ENCODE data around the gene CORO6. TPM values are rescaled to one million over a fixed set of nuclear protein-coding genes. Genes with fewer than 3 reads are reported as not detected.

The CORO6 gene
- total RNA-seq, 3 donors from 2014 or later = 9.8 to 12.3 (median 11.8) TPM

DNA sequence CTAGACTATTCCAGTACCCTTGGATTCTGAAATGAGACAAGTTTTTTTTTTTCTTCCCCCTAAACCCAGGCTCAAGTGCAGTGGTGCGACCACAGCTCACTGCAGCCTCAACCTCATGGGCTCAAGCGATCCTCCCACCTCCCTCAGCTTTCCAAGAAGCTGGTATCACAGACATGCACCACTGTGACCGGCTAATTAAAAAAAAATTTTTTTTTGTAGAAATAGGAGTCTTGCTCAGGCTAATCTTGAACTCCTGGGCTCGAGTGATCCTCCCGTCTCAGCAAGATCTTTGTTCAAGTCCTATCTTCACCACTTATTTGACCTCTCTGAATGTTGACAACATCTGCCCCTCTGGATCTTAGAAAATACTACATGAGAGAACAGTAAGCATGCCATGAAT, 26.6 kb upstream of the CORO6 start:
- no peak for DNase-seq
- Mint-ChIP-seq H3K4me3 (no peak overlapping the region), H3K27me3 (ENCODE audit: low read depth) (no peaks in the 10 kb centered on the region), H3K9me3 (no peaks in the 10 kb centered on the region), H3K36me3 (ENCODE audit: insufficient read depth) (peaks cover 27% of the 10 kb centered on the region), H3K4me1 (ENCODE audit: low read depth) (peaks cover 7% of the 10 kb centered on the region)
- no peak for ATAC-seq

DNA sequence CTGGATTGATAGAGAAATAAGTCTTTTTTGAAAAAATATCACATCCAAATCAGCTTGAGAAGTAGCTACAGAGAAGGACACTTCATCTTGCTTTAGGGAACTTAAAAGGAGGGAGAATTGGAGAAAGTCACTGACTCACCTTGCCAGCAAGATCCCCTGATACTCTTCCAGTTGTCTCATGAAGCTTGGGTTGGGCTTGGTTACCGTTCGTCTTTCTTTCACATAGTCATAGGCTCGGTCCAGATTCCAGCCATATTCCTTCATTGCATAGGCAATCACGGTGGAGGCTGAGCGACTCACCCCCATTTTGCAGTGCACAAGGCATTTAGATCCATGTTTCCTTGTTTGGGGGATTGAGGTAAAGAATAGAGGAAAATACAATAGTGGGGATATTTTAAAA, 25.3 kb upstream of the CORO6 start:
- Mint-ChIP-seq H3K36me3 (ENCODE audit: insufficient read depth) (peaks cover 27% of the 10 kb centered on the region), H3K27me3 (ENCODE audit: low read depth) (no peaks in the 10 kb centered on the region), H3K4me3 (no peak overlapping the region), H3K9me3 (no peaks in the 10 kb centered on the region), H3K4me1 (ENCODE audit: low read depth) (peaks cover 7% of the 10 kb centered on the region)
- DNase-seq (no peak), ATAC-seq (no peak)

DNA sequence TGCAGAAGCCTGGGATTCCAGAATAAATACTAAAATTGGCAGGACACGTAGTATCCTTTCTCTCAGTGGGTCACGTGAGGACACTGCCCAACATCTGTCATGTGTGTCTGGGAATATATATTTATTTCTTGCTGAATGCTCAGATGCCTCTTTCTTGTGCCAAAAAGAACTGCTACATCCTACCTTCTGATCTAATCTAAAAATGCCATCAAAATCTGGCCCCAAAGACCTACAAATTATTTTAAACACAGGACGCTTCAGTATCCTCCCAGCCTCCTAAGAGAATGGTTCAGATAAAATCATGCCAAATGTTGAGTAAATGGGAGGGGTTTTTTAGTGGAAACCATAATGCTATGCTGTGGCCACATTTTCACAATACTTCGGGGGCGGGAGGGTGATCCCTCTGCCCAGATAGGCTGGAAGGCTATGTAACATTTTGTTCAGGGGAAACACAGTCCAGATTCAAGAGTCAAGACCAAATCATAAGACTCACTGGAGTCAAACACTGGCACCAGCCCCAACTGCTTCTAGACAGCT, 22.9 kb upstream of the CORO6 start:
- H3K4me3 Mint-ChIP-seq = no peak overlapping the region
- ATAC-seq (no peak), DNase-seq (no peak)
- no peaks in the 10 kb centered on the region for H3K27me3 Mint-ChIP-seq (ENCODE audit: low read depth)
- no peaks in the 10 kb centered on the region for H3K9me3 Mint-ChIP-seq
- peaks cover 13% of the 10 kb centered on the region for H3K4me1 Mint-ChIP-seq (ENCODE audit: low read depth)
- H3K36me3 Mint-ChIP-seq (ENCODE audit: insufficient read depth) = peaks cover 27% of the 10 kb centered on the region

DNA sequence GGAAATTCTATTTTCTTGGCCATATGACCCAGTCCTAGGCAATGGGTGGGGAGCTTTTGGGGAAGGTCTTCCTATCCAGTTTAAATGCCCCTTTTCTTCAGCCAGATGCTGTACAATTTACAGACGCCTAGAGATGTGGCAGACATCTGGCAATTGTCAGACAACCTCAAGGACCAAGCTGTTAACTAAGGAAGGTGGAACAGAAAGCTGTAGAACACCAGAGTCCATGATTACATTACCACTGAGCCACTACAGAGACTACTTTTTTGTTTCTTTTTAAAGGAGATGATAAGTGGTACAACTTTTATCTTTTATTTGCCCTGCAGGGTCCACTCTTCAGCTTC, 21.1 kb upstream of the CORO6 start:
- DNase-seq = no peak
- no peaks in the 10 kb centered on the region for H3K9me3 Mint-ChIP-seq
- H3K27me3 Mint-ChIP-seq (ENCODE audit: low read depth) = no peaks in the 10 kb centered on the region
- H3K36me3 Mint-ChIP-seq (ENCODE audit: insufficient read depth) = peaks cover 17% of the 10 kb centered on the region
- no peak overlapping the region for H3K4me3 Mint-ChIP-seq
- H3K4me1 Mint-ChIP-seq (ENCODE audit: low read depth) = peaks cover 26% of the 10 kb centered on the region
- no peak for ATAC-seq

DNA sequence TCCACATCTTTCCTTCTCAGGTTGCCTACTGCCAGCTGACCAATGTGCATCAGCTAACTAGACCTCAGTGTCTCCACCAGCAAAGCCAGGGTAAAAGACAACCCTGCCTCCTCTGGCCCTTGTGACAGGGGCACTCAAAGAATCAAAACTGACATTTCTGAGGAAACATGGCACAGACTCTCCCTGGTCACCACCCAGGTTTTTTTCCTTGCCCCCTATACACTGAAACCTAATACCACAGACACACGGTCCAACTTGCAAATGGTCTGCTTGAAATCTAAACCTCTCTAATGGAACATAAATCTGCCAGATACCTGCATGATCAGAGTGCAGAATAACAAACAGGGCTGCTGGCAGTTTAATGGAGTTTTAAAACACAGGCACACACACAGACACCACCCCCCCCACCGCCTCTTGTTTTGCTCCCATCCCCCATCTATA, 19.5 kb upstream of the CORO6 start:
- Mint-ChIP-seq H3K4me3 (no peak overlapping the region), H3K27me3 (ENCODE audit: low read depth) (no peaks in the 10 kb centered on the region), H3K9me3 (no peaks in the 10 kb centered on the region), H3K36me3 (ENCODE audit: insufficient read depth) (peaks cover 9% of the 10 kb centered on the region), H3K4me1 (ENCODE audit: low read depth) (peaks cover 26% of the 10 kb centered on the region)
- ATAC-seq (no peak), DNase-seq (no peak)

DNA sequence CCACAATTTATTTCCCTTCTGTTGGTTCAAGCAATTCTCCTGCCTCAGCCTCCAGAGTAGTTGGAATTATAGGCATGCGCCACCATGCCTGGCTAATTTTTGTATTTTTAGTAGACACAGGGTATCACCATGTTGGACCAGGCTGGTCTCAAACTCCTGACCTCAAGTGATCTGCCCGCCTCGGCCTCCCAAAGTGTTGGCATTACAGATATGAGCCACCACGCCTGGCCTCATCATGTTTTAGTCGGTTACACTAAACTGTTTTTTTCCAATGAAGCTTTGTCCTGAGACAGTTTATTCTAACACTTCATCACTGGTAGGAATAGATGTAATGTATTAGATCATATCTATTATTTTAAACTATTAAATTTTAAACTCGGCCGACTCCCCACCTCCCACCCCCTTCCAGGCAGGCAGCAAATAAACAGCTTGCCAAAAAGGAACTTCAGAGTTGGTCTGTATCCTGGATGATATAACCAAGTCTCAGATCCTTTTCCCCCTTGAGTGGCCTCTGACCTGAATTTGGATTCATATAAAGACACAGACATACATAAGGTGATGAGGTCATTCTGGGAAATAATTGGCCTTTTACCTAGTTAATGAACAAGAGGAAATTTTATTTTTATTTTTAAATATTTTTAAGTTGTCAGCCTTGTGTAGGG, 18.4 kb upstream of the CORO6 start:
- no peaks in the 10 kb centered on the region for H3K9me3 Mint-ChIP-seq
- peaks cover 26% of the 10 kb centered on the region for H3K4me1 Mint-ChIP-seq (ENCODE audit: low read depth)
- H3K4me3 Mint-ChIP-seq = no peak overlapping the region
- ATAC-seq = no peak
- DNase-seq = no peak
- no peaks in the 10 kb centered on the region for H3K27me3 Mint-ChIP-seq (ENCODE audit: low read depth)
- peaks cover 13% of the 10 kb centered on the region for H3K36me3 Mint-ChIP-seq (ENCODE audit: insufficient read depth)

DNA sequence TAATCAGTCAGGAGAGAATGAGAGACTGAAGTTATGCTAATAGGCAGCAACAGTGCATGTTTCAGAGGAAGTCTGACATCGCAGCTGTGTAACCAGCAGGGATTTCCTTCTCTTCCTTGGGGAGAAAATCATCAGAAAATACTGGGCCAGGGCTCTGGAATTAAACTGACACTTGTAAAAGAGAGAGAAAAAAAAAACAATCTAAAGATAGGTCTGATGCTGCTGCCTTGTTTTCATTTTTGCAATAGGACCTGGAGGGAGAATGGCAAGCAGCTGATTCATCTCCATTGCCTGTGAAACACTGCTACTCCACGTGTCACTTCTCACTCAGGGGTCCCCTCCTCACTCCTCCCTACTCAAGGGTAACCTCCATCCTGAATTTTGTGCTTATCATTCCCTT, 17.7 kb upstream of the CORO6 start:
- Mint-ChIP-seq H3K36me3 (ENCODE audit: insufficient read depth) (peaks cover 16% of the 10 kb centered on the region), H3K9me3 (no peaks in the 10 kb centered on the region), H3K4me3 (no peak overlapping the region), H3K27me3 (ENCODE audit: low read depth) (no peaks in the 10 kb centered on the region), H3K4me1 (ENCODE audit: low read depth) (peaks cover 21% of the 10 kb centered on the region)
- ATAC-seq = no peak
- DNase-seq = no peak

DNA sequence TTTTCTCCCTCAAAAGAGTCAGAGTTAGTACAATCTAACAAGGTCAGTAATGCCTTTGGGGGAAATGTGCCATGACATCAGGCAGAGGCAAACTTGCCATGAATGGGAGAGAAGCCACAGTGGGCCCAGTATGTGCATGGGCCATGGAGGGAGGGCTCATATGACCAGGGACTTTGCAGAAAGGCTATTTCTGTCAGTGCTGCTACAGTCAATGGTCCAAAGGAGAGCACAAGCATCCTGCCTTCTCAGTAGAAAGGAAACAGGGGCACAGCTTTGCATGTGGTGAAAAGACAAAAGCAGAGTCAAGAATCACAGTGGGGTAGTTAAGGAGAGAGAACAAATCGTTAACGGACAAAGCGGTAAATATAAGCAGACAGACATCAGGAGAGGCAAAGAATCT, 11.2 kb upstream of the CORO6 start:
- H3K27me3 Mint-ChIP-seq (ENCODE audit: low read depth) = no peaks in the 10 kb centered on the region
- H3K4me3 Mint-ChIP-seq = no peak overlapping the region
- no peak for DNase-seq
- H3K9me3 Mint-ChIP-seq = no peaks in the 10 kb centered on the region
- ATAC-seq = no peak
- H3K4me1 Mint-ChIP-seq (ENCODE audit: low read depth) = peaks cover 13% of the 10 kb centered on the region
- H3K36me3 Mint-ChIP-seq (ENCODE audit: insufficient read depth) = peaks cover 35% of the 10 kb centered on the region

DNA sequence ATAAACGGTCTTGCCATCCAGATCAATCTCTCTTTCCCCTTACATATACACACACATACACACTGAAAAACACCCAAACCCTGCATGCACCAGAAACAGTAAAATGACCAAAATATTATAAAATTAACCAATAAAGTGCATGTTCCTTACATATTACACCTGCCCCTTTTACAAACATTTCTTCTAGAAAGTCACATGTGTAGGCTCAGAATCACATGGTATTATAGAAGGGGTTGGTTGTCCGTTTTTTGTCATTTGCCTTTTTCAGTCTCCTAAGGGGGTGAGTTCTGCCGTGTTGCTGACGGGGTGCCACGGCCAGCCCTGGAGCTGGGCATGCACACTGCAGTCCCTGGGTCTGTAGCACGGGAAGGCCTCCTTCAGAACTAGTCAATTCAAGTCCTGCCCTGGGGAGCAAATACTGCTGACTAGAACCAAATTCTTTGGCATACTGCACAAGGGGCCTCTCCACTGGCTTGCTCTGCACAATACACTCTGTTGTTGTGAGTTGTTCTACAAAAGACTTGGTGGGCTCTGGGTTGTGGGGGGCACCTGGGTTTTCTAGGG, 8.0 kb upstream of the CORO6 start:
- no peaks in the 10 kb centered on the region for H3K9me3 Mint-ChIP-seq

DNA sequence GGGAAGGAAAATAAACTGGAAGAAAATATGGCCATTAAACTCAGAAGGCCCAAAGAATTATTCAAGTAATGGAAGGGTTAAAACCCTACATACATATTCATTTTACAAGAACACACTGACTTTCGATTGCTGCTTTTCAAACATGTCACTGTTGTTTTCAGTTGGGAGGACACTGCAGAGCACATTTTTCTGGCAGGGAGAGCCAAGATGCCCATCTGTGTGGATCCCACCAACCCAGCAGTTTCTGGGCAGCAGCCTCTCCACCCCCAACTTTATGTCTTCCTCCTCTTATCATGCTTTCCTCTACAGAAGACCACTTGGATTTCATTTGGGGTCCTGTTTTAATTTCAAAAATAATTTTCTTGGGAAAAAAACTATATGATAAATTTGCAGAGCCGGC, 7.1 kb upstream of the CORO6 start:
- H3K27me3 Mint-ChIP-seq (ENCODE audit: low read depth) = no peaks in the 10 kb centered on the region
- peaks cover 32% of the 10 kb centered on the region for H3K4me1 Mint-ChIP-seq (ENCODE audit: low read depth)
- ATAC-seq = no peak
- peaks cover 28% of the 10 kb centered on the region for H3K36me3 Mint-ChIP-seq (ENCODE audit: insufficient read depth)
- no peak overlapping the region for H3K4me3 Mint-ChIP-seq
- H3K9me3 Mint-ChIP-seq = no peaks in the 10 kb centered on the region
- DNase-seq = no peak

More for the DNA sequence above, 8.0 kb upstream of the CORO6 start:
- Mint-ChIP-seq H3K4me3 (no peak overlapping the region), H3K4me1 (ENCODE audit: low read depth) (peaks cover 23% of the 10 kb centered on the region), H3K36me3 (ENCODE audit: insufficient read depth) (peaks cover 30% of the 10 kb centered on the region), H3K27me3 (ENCODE audit: low read depth) (no peaks in the 10 kb centered on the region)
- DNase-seq = no peak
- no peak for ATAC-seq

DNA sequence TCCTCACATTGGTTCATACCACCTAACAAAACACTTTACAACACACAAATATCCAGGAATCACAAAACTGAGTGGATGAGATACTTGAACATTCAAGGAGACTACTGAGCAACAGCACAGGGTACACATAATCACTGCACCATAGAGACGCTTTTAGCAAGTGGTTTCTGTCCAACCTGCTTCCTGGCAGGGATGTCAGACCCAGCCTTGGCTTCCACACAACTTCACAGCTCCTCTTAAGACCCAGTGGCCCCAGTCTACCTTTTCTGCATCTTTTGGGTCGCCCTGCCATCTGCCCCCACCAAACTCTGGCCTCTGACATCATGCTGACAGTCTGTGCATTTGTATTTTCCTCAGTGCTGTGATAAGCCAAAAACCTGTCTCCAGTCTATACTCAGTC, 5.9 kb upstream of the CORO6 start:
- no peak for ATAC-seq
- Mint-ChIP-seq H3K27me3 (ENCODE audit: low read depth) (no peaks in the 10 kb centered on the region), H3K4me1 (ENCODE audit: low read depth) (peaks cover 40% of the 10 kb centered on the region), H3K36me3 (ENCODE audit: insufficient read depth) (peaks cover 24% of the 10 kb centered on the region), H3K4me3 (no peak overlapping the region), H3K9me3 (no peaks in the 10 kb centered on the region)
- DNase-seq = no peak

DNA sequence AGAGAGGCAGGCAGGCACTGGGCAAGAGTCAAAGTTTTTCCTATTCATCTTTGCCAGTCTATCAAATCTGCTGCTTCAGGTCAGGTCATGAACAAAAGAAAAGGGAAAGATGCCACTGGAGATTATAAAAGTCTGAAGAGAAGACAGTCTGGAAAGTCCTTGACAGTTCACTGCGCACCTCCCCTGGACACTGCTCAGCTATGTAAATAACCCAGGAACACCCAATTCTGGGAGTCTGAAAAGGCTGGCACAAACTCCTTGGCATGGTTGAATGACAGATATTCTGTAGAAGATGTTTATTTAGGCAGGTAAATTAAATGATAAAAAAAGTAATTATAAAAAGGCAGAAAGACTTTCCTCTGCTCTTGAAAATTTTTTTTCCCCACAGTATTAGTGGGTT, 5.2 kb upstream of the CORO6 start:
- Mint-ChIP-seq H3K4me1 (ENCODE audit: low read depth) (peaks cover 47% of the 10 kb centered on the region), H3K36me3 (ENCODE audit: insufficient read depth) (peaks cover 24% of the 10 kb centered on the region), H3K4me3 (no peak overlapping the region), H3K27me3 (ENCODE audit: low read depth) (no peaks in the 10 kb centered on the region), H3K9me3 (no peaks in the 10 kb centered on the region)
- ATAC-seq (no peak), DNase-seq (no peak)

DNA sequence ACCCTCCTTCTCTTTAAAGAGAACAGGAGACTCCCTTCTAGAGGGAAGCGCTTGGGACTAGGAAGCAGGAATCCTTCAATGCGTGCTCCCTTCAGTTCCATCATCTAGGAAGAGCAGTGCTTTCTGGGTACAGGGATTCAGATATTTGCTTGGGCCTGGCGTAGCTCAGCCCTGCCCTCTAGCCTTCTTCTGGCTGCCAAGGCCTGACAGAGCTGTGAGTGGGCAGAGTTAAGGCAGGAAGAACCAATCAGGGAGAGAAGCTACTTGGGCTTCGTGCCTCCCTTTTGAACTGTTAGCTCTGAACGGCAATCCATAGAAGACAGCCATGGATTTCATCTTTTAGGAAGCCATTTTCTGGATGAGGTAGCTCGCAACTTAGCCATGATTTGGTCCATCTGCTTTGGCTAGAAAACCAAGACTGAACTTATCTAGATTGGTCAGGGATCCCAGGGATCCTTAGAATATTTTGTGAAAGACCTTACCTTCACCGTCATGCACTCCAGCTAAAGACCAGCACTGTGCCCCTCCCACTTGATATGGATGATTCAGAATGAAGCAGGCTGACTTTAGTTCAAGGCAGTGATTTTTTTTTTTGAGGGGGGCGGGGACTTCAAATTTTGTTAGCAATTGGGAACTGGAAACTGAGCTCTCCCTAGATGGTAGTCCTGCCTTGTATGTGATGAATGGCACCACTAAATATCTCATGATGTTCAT, 2.5 kb upstream of the CORO6 start:
- no peaks in the 10 kb centered on the region for H3K27me3 Mint-ChIP-seq (ENCODE audit: low read depth)
- peaks cover 53% of the 10 kb centered on the region for H3K4me1 Mint-ChIP-seq (ENCODE audit: low read depth)
- no peaks in the 10 kb centered on the region for H3K9me3 Mint-ChIP-seq
- no peak overlapping the region for H3K4me3 Mint-ChIP-seq
- ATAC-seq (no peak), DNase-seq (no peak)
- H3K36me3 Mint-ChIP-seq (ENCODE audit: insufficient read depth) = peaks cover 2% of the 10 kb centered on the region

DNA sequence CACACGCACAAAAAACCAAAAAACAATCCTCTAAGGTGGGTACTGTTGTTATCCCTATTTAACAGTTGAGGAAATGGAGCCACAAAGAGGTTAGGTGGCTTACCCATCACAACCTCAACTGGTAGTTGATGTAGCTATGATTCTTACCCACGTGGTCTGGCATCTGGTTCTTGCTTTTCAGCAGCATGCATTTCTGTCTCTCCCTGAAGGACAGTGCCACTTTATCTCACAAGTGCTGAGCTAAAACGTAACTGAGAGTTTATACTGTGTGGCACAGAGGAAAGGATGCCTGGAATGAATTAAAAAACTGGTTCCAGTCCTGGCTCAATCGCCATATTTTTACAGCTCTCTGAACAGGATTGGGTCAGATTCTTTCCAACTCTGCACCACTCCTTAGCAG, 1.9 kb upstream of the CORO6 start:
- Mint-ChIP-seq H3K27me3 (ENCODE audit: low read depth) (no peaks in the 10 kb centered on the region), H3K4me1 (ENCODE audit: low read depth) (peaks cover 52% of the 10 kb centered on the region), H3K9me3 (no peaks in the 10 kb centered on the region), H3K4me3 (no peak overlapping the region), H3K36me3 (ENCODE audit: insufficient read depth) (peaks cover 2% of the 10 kb centered on the region)
- ATAC-seq (peak; percentile 4 to 12), DNase-seq (no peak)

DNA sequence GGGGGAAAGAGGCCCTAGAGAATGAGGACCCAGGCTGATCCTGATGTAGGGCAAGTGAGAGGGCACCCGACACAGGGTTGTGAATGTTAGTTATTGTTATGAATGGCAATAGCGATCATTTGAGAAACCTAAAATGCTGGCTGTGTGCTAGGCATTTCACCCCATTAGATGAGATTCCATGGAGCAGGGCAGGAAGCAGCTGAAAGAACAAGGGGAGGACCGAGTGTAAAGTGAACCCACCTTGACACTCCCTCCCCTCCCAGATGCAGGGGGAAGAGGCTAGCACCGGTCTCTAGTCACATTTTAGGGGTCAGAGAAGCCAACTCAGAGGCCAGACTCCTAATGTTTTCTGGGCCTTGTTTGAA, 553 bp upstream of the CORO6 start:
- no peaks in the 10 kb centered on the region for H3K27me3 Mint-ChIP-seq (ENCODE audit: low read depth)
- ATAC-seq (peak; percentile 4 to 7), DNase-seq (no peak)
- no peaks in the 10 kb centered on the region for H3K9me3 Mint-ChIP-seq
- H3K4me1 Mint-ChIP-seq (ENCODE audit: low read depth) = peaks cover 41% of the 10 kb centered on the region
- H3K4me3 Mint-ChIP-seq = peak overlapping the region; percentile 81
- H3K36me3 Mint-ChIP-seq (ENCODE audit: insufficient read depth) = no peaks in the 10 kb centered on the region

Measured in activated T-cell treated with anti-CD3 and anti-CD28 coated beads, Interleukin-2, amount 50 U/mL, for 4 hours (primary cell).